ENCODE data around the gene GPR137. TPM values are rescaled to one million over a fixed set of nuclear protein-coding genes. Genes with fewer than 3 reads are reported as not detected.

GPR137 gene
- total RNA-seq, 1 experiment from 2014 or later, result 51.8 TPM

DNA sequence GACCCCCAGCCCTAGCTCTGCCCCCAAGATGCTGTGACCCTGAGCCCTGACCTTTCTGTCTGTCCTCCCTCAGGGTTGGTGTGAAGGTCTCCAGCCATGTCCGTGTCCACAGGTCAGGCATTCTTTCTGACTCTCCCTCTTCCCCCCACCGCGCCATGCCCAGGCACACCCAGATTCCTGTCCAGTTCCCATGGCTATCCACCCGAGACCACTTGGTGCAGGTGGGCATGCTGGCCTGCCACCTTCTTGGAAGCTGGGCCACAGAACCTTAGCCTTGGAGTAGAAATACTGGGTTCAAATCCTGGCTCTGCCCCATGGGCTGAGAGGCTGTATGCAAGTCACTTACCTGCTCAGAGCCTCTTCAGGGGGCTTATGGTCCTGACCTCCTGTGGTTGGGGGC, 36.6 kb upstream of the GPR137 start (continued):
- no peak for TF ChIP-seq FOXJ3 (CRISPR knock-in tag; IDR thresholded peaks at IDR 0.05; ENCODE audit: borderline replicate concordance)
- TF ChIP-seq ZNF317 (CRISPR knock-in tag; IDR thresholded peaks at IDR 0.05; ENCODE audit: borderline replicate concordance, low read depth), result no peak
- no peak for TF ChIP-seq RELA (CRISPR knock-in tag; IDR thresholded peaks at IDR 0.05; ENCODE audit: borderline replicate concordance)

DNA sequence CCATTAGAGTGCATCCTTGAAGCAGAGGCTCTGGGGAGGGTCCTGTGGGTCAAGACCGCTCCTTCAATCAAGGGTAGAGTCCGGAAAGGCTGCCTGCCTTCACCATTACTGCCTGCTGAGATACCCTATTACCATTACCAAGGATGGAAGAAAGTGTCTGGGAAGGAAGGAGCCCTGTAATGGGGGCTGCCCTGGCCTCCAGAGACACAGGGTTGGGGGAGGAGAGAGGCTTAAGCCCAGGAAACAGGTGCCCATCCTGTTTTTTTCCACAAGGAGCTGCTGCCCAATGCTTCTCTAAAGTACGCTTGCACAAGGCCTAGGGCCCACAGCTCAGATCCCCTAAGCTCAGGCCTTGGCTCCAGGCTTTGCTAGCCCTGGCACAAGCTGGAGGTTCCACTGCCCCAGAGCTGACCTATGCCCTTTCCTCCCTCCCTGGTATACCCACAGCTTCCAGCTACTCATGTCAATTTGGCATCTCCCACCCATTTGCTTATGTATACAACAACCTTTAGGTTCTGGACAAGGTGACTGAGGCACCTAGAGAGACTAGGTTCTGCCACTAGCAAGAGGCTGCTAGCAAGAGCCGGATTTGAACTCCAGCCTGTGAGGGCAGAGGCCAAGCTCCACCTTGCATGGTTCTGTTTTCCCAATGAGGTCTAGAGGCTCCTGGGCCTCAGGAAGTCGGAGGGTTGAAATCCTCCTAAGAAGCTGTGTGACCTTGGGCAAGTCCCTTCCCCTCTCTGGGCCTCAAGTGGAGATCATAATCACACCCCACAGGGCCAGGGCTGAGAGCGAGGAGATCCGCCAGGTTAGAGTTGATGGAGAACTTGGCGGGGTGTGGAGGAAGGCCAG, 35.9 kb upstream of the GPR137 start:
- H3K9me3 Mint-ChIP-seq, result no peaks in the 10 kb centered on the region
- H3K27ac Mint-ChIP-seq, result peak overlapping the region; percentile 97
- H3K27me3 Mint-ChIP-seq (ENCODE audit: low read depth), result no peaks in the 10 kb centered on the region
- ChIA-PET CTCF (interaction anchor here (0.6 to 5.3 kb wide), 23 partner anchors 7 to 599 kb away, joined by 3 to 75 read pairs (median 13); partner anchors contain the start of genes CATSPERZ, CCDC88B, DNAJC4 and ESRRA), POLR2A (interaction anchor here (0.9 to 3.7 kb wide), 7 partner anchors 9 to 97 kb away, joined by 3 to 25 read pairs (median 4); partner anchors contain the start of genes FKBP2, NUDT22, PRDX5 and STIP1)
- peak overlapping the region; percentile 88 for H3K4me3 Mint-ChIP-seq
- no peak for TF ChIP-seq NFATC4 (CRISPR knock-in tag; IDR thresholded peaks at IDR 0.05)
- TF ChIP-seq, protein P1, sequence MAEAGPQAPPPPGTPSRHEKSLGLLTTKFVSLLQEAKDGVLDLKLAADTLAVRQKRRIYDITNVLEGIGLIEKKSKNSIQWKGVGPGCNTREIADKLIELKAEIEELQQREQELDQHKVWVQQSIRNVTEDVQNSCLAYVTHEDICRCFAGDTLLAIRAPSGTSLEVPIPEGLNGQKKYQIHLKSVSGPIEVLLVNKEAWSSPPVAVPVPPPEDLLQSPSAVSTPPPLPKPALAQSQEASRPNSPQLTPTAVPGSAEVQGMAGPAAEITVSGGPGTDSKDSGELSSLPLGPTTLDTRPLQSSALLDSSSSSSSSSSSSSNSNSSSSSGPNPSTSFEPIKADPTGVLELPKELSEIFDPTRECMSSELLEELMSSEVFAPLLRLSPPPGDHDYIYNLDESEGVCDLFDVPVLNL (CRISPR knock-in tag; IDR thresholded peaks at IDR 0.05; ENCODE audit: borderline replicate concordance, low read depth), result no peak
- TF ChIP-seq SP1 (CRISPR knock-in tag; conservative IDR thresholded peaks at IDR 0.05), result peak; percentile 43; the same call in 1 of the 2 replicates
- TF ChIP-seq GTF2I (CRISPR knock-in tag; conservative IDR thresholded peaks at IDR 0.05), result 0 out of 2 replicates have a peak, but pooled peaks have one; percentile 20
- DNase-seq (ENCODE audit: low spot score), result no peak
- no peaks in the 10 kb centered on the region for H3K36me3 Mint-ChIP-seq
- H3K4me1 Mint-ChIP-seq, result peaks cover 42% of the 10 kb centered on the region
- ATAC-seq, result peak; percentile 9

DNA sequence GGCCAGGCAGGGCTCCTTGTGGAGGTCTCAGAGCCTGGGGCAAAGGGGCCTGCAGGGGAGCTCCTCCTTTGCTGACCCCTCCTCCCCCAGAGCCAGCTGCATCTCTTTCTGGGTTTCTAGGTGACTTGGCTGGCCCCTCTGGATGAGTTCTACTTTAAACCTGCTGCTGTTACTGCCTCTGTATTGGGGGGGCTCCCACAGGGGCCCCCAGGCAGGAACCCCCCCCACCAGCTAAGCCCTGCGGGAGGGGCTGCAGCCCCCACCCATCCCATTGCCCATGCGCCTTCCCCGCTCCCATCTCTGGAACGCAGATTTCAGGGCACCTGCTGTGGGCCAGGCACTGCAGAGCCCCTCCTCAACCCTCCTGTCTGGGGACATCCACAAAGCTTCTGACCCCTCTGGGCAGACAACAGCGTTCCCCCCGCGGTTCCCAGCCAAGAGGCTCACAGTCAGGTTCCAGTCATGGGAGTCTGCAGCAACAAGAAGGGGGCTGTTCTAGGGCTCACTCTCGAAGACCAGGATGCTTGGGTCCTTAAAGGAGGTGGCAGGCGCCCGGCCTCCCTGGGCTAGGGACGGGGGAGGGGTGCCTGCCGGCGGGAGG, 35.1 kb upstream of the GPR137 start:
- ATAC-seq (no peak), DNase-seq (ENCODE audit: low spot score) (no peak)
- H3K36me3 Mint-ChIP-seq, result no peaks in the 10 kb centered on the region
- H3K4me3 Mint-ChIP-seq, result peak overlapping the region; percentile 88
- ChIA-PET CTCF (interaction anchor here (0.5 to 5.3 kb wide), 30 partner anchors 8 to 599 kb away, joined by 3 to 75 read pairs (median 9); partner anchors contain the start of genes CATSPERZ, CCDC88B, DNAJC4 and ESRRA), POLR2A (interaction anchor here (0.9 to 3.7 kb wide), 7 partner anchors 9 to 98 kb away, joined by 3 to 25 read pairs (median 4); partner anchors contain the start of genes FKBP2, NUDT22, PRDX5 and STIP1)
- H3K27me3 Mint-ChIP-seq (ENCODE audit: low read depth), result no peaks in the 10 kb centered on the region
- H3K27ac Mint-ChIP-seq, result peak overlapping the region; percentile 97
- H3K4me1 Mint-ChIP-seq, result peaks cover 42% of the 10 kb centered on the region
- no peaks in the 10 kb centered on the region for H3K9me3 Mint-ChIP-seq
- TF ChIP-seq FOXP1 (CRISPR knock-in tag; IDR thresholded peaks at IDR 0.05; ENCODE audit: borderline replicate concordance), result 0 out of 2 replicates have a peak, but pooled peaks have one; percentile 8
- TF ChIP-seq, protein P2, sequence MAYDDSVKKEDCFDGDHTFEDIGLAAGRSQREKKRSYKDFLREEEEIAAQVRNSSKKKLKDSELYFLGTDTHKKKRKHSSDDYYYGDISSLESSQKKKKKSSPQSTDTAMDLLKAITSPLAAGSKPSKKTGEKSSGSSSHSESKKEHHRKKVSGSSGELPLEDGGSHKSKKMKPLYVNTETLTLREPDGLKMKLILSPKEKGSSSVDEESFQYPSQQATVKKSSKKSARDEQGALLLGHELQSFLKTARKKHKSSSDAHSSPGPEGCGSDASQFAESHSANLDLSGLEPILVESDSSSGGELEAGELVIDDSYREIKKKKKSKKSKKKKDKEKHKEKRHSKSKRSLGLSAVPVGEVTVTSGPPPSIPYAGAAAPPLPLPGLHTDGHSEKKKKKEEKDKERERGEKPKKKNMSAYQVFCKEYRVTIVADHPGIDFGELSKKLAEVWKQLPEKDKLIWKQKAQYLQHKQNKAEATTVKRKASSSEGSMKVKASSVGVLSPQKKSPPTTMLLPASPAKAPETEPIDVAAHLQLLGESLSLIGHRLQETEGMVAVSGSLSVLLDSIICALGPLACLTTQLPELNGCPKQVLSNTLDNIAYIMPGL (CRISPR knock-in tag; IDR thresholded peaks at IDR 0.05), result 0 out of 2 replicates have a peak, but pooled peaks have one; percentile 5
- TF ChIP-seq, protein P3, sequence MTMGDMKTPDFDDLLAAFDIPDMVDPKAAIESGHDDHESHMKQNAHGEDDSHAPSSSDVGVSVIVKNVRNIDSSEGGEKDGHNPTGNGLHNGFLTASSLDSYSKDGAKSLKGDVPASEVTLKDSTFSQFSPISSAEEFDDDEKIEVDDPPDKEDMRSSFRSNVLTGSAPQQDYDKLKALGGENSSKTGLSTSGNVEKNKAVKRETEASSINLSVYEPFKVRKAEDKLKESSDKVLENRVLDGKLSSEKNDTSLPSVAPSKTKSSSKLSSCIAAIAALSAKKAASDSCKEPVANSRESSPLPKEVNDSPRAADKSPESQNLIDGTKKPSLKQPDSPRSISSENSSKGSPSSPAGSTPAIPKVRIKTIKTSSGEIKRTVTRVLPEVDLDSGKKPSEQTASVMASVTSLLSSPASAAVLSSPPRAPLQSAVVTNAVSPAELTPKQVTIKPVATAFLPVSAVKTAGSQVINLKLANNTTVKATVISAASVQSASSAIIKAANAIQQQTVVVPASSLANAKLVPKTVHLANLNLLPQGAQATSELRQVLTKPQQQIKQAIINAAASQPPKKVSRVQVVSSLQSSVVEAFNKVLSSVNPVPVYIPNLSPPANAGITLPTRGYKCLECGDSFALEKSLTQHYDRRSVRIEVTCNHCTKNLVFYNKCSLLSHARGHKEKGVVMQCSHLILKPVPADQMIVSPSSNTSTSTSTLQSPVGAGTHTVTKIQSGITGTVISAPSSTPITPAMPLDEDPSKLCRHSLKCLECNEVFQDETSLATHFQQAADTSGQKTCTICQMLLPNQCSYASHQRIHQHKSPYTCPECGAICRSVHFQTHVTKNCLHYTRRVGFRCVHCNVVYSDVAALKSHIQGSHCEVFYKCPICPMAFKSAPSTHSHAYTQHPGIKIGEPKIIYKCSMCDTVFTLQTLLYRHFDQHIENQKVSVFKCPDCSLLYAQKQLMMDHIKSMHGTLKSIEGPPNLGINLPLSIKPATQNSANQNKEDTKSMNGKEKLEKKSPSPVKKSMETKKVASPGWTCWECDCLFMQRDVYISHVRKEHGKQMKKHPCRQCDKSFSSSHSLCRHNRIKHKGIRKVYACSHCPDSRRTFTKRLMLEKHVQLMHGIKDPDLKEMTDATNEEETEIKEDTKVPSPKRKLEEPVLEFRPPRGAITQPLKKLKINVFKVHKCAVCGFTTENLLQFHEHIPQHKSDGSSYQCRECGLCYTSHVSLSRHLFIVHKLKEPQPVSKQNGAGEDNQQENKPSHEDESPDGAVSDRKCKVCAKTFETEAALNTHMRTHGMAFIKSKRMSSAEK (CRISPR knock-in tag; IDR thresholded peaks at IDR 0.05; ENCODE audit: borderline replicate concordance), result no peak
- peak; percentile 68; the same call in 1 of the 2 replicates for TF ChIP-seq ZNF423 (CRISPR knock-in tag; IDR thresholded peaks at IDR 0.05)
- 0 out of 2 replicates have a peak, but pooled peaks have one; percentile 15 for TF ChIP-seq TP53 (CRISPR knock-in tag; IDR thresholded peaks at IDR 0.05)
